HepG2 (cell line): ENCODE results near the gene BBC3.

Experiments used
- CHD2 ChIP-seq: IDR thresholded peaks from 2 replicates; pipeline ENCODE4 v1.6.1; 2011; ENCODE audit warnings: low read depth, low read length, improper control_type of control experiment
- ZFP1 ChIP-seq: IDR thresholded peaks from 2 replicates; pipeline ENCODE4 v1.6.1; 2016

GRCh38 chr19:47247308-47247990, 16.4 kb upstream of the BBC3 start:
- TF ChIP-seq ZFP1 (CRISPR knock-in tag) (no peak), CHD2 (no peak)
